ENCODE data around the gene DESI2. TPM values are rescaled to one million over a fixed set of nuclear protein-coding genes. Genes with fewer than 3 reads are reported as not detected.

DESI2 gene
- total RNA-seq, 2 experiments from 2014 or later = 24.5 to 26.4 TPM

GRCh38 chr1:244702620-244703019 is 49.7 kb downstream of the DESI2 start:
- H3K4me1 Mint-ChIP-seq = no peaks in the 10 kb centered on the region
- ATAC-seq = no peak
- no peak overlapping the region for H3K27ac Mint-ChIP-seq

GRCh38 chr1:244704107-244704506 is 51.2 kb downstream of the DESI2 start:
- Mint-ChIP-seq H3K27me3 (no peaks in the 10 kb centered on the region), H3K27ac (no peak overlapping the region), H3K36me3 (peaks cover 31% of the 10 kb centered on the region), H3K9me3 (ENCODE audit: low read depth) (no peaks in the 10 kb centered on the region), H3K4me3 (no peak overlapping the region), H3K4me1 (no peaks in the 10 kb centered on the region)
- DNase-seq = no peak
- CTCF ChIA-PET = no interaction called here
- no peak for ATAC-seq

More at GRCh38 chr1:244702620-244703019, 49.7 kb downstream of the DESI2 start:
- H3K27me3 Mint-ChIP-seq = no peaks in the 10 kb centered on the region
- CTCF ChIA-PET = no interaction called here
- DNase-seq = no peak
- H3K4me3 Mint-ChIP-seq = no peak overlapping the region
- H3K9me3 Mint-ChIP-seq (ENCODE audit: low read depth) = peaks cover 2% of the 10 kb centered on the region
- peaks cover 37% of the 10 kb centered on the region for H3K36me3 Mint-ChIP-seq

GRCh38 chr1:244705261-244706234 is 52.6 kb downstream of the DESI2 start:
- H3K36me3 Mint-ChIP-seq = peaks cover 19% of the 10 kb centered on the region
- no peak overlapping the region for H3K4me3 Mint-ChIP-seq
- H3K9me3 Mint-ChIP-seq (ENCODE audit: low read depth) = no peaks in the 10 kb centered on the region
- DNase-seq = no peak
- ATAC-seq = no peak
- H3K27me3 Mint-ChIP-seq = no peaks in the 10 kb centered on the region
- H3K4me1 Mint-ChIP-seq = no peaks in the 10 kb centered on the region
- H3K27ac Mint-ChIP-seq = no peak overlapping the region
- CTCF ChIA-PET = no interaction called here

GRCh38 chr1:244709076-244709475 is 56.1 kb downstream of the DESI2 start:
- H3K4me1 Mint-ChIP-seq = peaks cover 10% of the 10 kb centered on the region
- H3K9me3 Mint-ChIP-seq (ENCODE audit: low read depth) = no peaks in the 10 kb centered on the region
- H3K27ac Mint-ChIP-seq = no peak overlapping the region
- H3K27me3 Mint-ChIP-seq = peaks cover 2% of the 10 kb centered on the region
- H3K4me3 Mint-ChIP-seq = no peak overlapping the region
- no peak for ATAC-seq
- CTCF ChIA-PET = interaction anchor here (1.3 kb wide), 1 partner anchor 19 kb away, joined by 3 read pairs; no protein-coding TSS in a partner anchor
- peaks cover 3% of the 10 kb centered on the region for H3K36me3 Mint-ChIP-seq
- DNase-seq = no peak

- Mint-ChIP-seq H3K27ac (no peak overlapping the region), H3K4me3 (no peak overlapping the region), H3K9me3 (ENCODE audit: low read depth) (no peaks in the 10 kb centered on the region), H3K27me3 (peaks cover 2% of the 10 kb centered on the region), H3K36me3 (peaks cover 1% of the 10 kb centered on the region), H3K4me1 (peaks cover 10% of the 10 kb centered on the region)
- CTCF ChIA-PET = no interaction called here
- ATAC-seq (no peak), DNase-seq (no peak)
These were observed 56.8 kb downstream of the DESI2 start for GRCh38 chr1:244709476-244710368.

GRCh38 chr1:244710474-244711062 is 57.6 kb downstream of the DESI2 start:
- H3K36me3 Mint-ChIP-seq = peaks cover 1% of the 10 kb centered on the region
- H3K27ac Mint-ChIP-seq = no peak overlapping the region
- no peak for ATAC-seq
- H3K9me3 Mint-ChIP-seq (ENCODE audit: low read depth) = no peaks in the 10 kb centered on the region
- CTCF ChIA-PET = no interaction called here
- peaks cover 2% of the 10 kb centered on the region for H3K27me3 Mint-ChIP-seq
- DNase-seq = no peak
- H3K4me1 Mint-ChIP-seq = peaks cover 10% of the 10 kb centered on the region
- H3K4me3 Mint-ChIP-seq = no peak overlapping the region

GRCh38 chr1:244712669-244713068 is 59.7 kb downstream of the DESI2 start:
- no peak overlapping the region for H3K4me3 Mint-ChIP-seq
- ATAC-seq = peak; percentile 96
- H3K36me3 Mint-ChIP-seq = no peaks in the 10 kb centered on the region
- H3K9me3 Mint-ChIP-seq (ENCODE audit: low read depth) = no peaks in the 10 kb centered on the region
- H3K27ac Mint-ChIP-seq = no peak overlapping the region
- peaks cover 2% of the 10 kb centered on the region for H3K27me3 Mint-ChIP-seq
- H3K4me1 Mint-ChIP-seq = peaks cover 10% of the 10 kb centered on the region
- CTCF ChIA-PET = no interaction called here
- peak; percentile 77 for DNase-seq

GRCh38 chr1:244713332-244713731 is 60.4 kb downstream of the DESI2 start:
- H3K27me3 Mint-ChIP-seq = peaks cover 2% of the 10 kb centered on the region
- no peak overlapping the region for H3K27ac Mint-ChIP-seq
- CTCF ChIA-PET = no interaction called here
- H3K4me1 Mint-ChIP-seq = peaks cover 10% of the 10 kb centered on the region
- H3K9me3 Mint-ChIP-seq (ENCODE audit: low read depth) = no peaks in the 10 kb centered on the region
- DNase-seq (no peak), ATAC-seq (no peak)
- no peaks in the 10 kb centered on the region for H3K36me3 Mint-ChIP-seq
- no peak overlapping the region for H3K4me3 Mint-ChIP-seq

GRCh38 chr1:244727871-244728474 is 75.0 kb downstream of the DESI2 start:
- Mint-ChIP-seq H3K4me3 (no peak overlapping the region), H3K36me3 (no peaks in the 10 kb centered on the region), H3K4me1 (peaks cover 13% of the 10 kb centered on the region), H3K27me3 (peaks cover 60% of the 10 kb centered on the region), H3K27ac (no peak overlapping the region), H3K9me3 (ENCODE audit: low read depth) (no peaks in the 10 kb centered on the region)
- ATAC-seq (no peak), DNase-seq (no peak)
- CTCF ChIA-PET = interaction anchor here (0.9 to 1.6 kb wide), 2 partner anchors 9 to 20 kb away, joined by 3 to 4 read pairs; no protein-coding TSS in a partner anchor

- no peaks in the 10 kb centered on the region for H3K9me3 Mint-ChIP-seq (ENCODE audit: low read depth)
- H3K4me3 Mint-ChIP-seq = peak overlapping the region; percentile 81
- peaks cover 3% of the 10 kb centered on the region for H3K36me3 Mint-ChIP-seq
- peaks cover 13% of the 10 kb centered on the region for H3K4me1 Mint-ChIP-seq
- peaks cover 60% of the 10 kb centered on the region for H3K27me3 Mint-ChIP-seq
- CTCF ChIA-PET = interaction anchor here (0.6 to 1.3 kb wide), 3 partner anchors 126 to 315 kb away, joined by 3 read pairs; no protein-coding TSS in a partner anchor
- no peak overlapping the region for H3K27ac Mint-ChIP-seq
- ATAC-seq = peak; percentile 78
- DNase-seq = peak; percentile 47
These were observed 77.4 kb downstream of the DESI2 start for GRCh38 chr1:244730153-244730933.

- CTCF ChIA-PET = no interaction called here
- H3K4me3 Mint-ChIP-seq = peak overlapping the region; percentile 33
- DNase-seq (no peak), ATAC-seq (no peak)
- H3K4me1 Mint-ChIP-seq = peaks cover 13% of the 10 kb centered on the region
- peaks cover 6% of the 10 kb centered on the region for H3K36me3 Mint-ChIP-seq
- no peak overlapping the region for H3K27ac Mint-ChIP-seq
- H3K27me3 Mint-ChIP-seq = peaks cover 59% of the 10 kb centered on the region
- no peaks in the 10 kb centered on the region for H3K9me3 Mint-ChIP-seq (ENCODE audit: low read depth)
These were observed 78.1 kb downstream of the DESI2 start for GRCh38 chr1:244730934-244731434.

GRCh38 chr1:244731651-244732050 is 78.7 kb downstream of the DESI2 start:
- Mint-ChIP-seq H3K9me3 (ENCODE audit: low read depth) (no peaks in the 10 kb centered on the region), H3K36me3 (peaks cover 6% of the 10 kb centered on the region), H3K4me3 (no peak overlapping the region), H3K4me1 (peaks cover 13% of the 10 kb centered on the region), H3K27me3 (peaks cover 55% of the 10 kb centered on the region), H3K27ac (no peak overlapping the region)
- no peak for DNase-seq
- ATAC-seq = no peak
- CTCF ChIA-PET = no interaction called here

Data from activated CD8-positive, alpha-beta memory T cell treated with anti-CD3 and anti-CD28 coated beads, Interleukin-2, amount 10 ng/mL, durations not matched to agents 7 days and 5 days (primary cell).